NCI-H1436 treated with DMSO at 0.1 percent for 48 hours (cell line): ENCODE measurements around the gene TNFRSF25.
"Not testable (repeated sequence)": the region's sequence is repeated elsewhere in the genome, so short reads cannot be mapped to it uniquely, and the experiment has no call there.

Source experiments
- DNase-seq: peaks from one replicate; lab custom pipeline; 2025; lab: John Stamatoyannopoulos, UW

The TNFRSF25 gene

DNA sequence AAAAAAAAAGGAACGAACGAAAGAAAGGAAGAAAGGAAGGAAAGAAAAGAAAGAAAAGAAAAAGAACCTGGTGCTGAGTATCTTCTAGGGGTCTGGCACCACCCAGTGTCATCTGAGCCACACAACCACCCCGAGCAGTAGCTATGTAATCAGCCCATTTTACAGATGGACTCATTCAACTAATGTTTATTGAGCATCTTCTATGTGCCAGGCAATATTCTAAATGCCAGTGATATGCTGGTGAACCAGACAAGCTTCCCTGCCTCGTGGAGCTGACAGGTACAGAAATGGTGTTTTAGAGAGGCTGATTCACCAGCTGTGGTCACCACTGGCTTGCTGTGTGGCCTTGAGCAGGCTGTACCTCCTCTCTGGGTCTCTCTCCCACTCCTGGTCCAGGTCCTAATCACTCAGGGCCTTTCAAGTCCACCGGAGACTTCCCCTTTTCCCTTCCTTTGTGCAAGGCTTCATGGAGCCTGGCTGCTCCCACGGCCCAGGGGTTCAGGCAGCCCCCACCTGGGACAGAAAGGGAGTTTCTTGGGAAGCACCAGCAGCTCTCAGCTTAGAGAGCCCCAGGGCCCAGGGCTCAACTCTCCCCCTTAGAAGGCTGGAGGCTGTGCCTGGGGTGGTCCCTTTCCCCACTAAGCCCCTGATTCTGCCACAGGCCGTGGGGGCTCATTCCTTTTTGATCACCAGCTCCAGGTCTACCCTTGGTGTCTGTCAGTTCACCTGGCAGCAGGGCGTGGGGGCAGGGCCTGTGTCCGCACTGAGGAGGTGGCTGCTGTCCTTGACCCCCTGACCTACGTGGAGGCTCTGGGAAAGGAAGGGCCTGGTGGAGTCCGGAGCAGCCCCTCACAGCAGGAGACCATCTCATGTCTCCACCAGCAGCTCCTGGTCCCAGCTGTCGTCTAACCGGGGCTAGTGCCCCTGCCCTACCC lies 34.1 kb downstream of the TNFRSF25 start:
- not testable (repeated sequence) for DNase-seq

- not testable (repeated sequence) for DNase-seq
Measured at GRCh38 chr1:6429660-6430411, 36.1 kb downstream of the TNFRSF25 start.

DNA sequence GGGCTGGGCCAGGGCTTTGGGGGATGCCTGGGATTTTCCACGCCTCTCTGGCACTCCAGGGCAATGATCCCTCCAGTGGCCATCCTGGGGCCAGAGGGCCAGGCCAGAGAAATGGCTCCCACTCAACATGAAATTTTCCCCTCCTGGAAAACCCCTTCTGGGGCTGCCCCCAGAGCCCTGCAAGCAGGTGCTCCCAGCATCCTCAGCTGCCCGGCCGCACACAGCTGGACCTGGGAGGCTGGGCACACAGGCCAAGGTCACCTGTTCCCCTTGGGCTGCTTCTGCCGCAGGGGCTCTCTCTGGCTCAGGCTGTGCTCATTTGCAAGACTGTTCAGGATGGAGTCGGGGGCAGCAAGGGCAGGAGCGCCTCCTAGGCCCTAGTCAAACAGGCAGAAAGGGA lies 37.5 kb downstream of the TNFRSF25 start:
- DNase-seq, result not testable (repeated sequence)

GRCh38 chr1:6427441-6428390 lies 38.3 kb downstream of the TNFRSF25 start:
- DNase-seq, result no peak

- DNase-seq, result no peak
Measured at GRCh38 chr1:6426972-6427350, 39.0 kb downstream of the TNFRSF25 start.

- no peak for DNase-seq
Measured at GRCh38 chr1:6426277-6426971, 39.5 kb downstream of the TNFRSF25 start.

DNA sequence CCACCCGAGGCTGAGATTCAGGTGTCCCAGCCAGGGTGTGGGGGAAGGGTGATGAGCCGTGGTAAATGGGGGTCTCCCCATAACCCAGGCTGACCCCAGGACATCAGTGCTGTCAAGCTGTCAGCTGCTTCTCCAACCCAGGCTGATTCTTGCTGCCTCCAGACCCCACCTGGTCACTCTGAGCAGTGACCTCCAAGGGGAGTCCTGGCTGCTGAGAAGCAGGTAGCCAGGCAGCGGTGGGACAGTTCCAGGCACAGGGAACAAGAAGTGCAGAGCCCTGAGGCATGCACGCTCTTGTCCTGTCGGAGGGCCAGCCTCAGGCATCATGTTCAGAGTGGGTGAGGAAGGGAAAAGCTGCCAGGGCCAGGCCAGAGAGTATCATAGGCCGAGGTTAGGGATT lies 40.3 kb downstream of the TNFRSF25 start:
- DNase-seq, result no peak

DNA sequence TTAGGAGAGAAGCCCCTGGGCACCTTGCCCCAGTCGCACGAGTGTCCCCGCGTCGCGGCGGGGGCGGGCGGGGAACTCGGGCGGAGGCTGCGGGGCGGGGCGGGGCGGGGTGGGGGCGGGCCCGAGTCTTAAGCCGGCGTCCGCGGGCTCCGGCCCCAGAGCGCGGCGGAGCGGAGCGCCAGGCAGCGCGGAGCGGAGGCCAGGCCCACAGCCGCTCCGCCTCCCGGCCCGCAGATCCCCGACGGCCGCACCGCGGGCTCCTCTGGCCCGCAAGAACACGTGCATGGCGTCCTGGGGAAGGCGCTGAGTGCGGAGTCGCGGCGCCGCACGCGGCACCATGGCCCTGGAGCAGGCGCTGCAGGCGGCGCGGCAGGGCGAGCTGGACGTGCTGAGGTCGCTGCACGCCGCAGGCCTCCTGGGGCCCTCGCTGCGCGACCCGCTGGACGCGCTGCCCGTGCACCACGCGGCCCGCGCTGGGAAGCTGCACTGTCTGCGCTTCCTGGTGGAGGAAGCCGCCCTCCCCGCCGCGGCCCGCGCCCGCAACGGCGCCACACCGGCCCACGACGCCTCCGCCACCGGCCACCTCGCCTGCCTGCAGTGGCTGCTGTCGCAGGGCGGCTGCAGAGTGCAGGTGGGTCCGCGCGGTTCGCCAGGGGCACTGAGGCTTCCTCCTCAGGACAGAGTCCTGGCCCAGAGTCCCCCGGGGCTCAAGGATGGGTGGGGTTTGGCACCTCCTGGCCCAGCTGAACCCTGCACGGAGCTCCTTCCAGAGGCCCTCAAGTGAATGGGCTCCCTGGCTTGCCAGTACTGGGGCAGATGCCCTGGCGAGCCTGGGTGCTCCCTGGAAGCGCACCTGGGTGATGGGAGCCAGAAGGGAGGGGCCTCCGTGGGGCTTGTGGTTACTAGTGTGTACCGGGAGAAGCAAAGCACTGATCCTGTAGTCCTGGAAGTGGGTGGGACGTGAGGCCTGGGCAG lies 41.1 kb downstream of the TNFRSF25 start, which contains the start of gene ESPN:
Gene ESPN, plus strand, starts transcription at position 158 of the 975 bp plus-strand sequence. Its CDS starts 180 bp downstream, at position 338.
- no peak for DNase-seq

DNA sequence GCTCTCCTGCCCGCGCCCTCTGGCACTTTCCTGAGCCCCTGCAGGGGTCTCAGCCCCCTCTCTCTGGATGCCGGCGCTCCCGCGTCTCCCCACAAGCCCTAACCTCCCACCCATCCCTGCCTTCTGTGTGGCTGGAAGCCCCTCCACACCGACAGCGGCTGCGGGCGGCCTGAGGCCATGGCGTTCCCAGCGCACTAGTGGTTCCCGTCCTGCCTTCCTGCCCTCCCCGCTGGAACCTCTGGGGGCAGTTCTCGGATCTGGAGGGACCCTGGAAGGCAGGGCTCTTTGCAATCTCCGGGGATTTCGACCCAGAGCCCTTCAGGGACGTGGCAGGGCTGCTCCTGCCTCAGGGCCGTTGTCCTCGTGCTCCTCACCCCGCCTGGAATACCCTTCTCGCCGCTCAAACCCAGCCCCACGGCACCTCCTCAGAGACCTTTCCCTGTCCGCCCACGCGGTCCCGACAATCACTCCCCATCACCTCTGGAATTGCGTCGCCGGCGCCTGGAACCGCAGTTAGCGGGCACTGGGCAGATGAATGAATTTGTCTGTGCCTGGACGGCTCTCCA lies 41.9 kb downstream of the TNFRSF25 start:
- DNase-seq, result no peak

- DNase-seq, result no peak
Measured at GRCh38 chr1:6423321-6423999, 42.5 kb downstream of the TNFRSF25 start.

DNA sequence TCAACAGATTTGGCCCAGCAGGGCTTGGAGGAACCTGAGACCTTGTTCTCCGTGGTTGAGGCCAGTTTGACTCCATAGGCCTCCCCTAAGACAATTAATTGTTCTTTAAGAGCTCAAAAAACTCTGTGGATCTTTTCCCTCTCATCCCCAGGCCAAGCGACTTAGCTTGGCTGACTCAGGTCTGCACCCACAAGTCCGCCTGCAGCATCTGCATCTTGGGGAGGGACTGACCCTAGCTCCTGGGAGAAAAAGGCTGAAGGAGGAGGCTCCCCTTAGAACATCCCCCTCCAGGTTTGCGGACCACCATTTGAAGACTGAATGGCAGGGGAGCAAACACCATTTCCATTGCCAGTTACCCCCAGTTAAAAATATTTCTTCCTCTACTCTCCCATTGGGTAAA lies 44.7 kb downstream of the TNFRSF25 start:
- no peak for DNase-seq

GRCh38 chr1:6420454-6421042 lies 45.4 kb downstream of the TNFRSF25 start:
- DNase-seq, result no peak

- no peak for DNase-seq
Measured at GRCh38 chr1:6419804-6420453, 46.0 kb downstream of the TNFRSF25 start, which contains the start of gene HES2. TSS of gene HES2 (minus strand) at chr1:6419919. CDS start at chr1:6419820, 99 bp downstream.

- DNase-seq, result no peak
Measured at GRCh38 chr1:6419397-6419803, 46.6 kb downstream of the TNFRSF25 start.

DNA sequence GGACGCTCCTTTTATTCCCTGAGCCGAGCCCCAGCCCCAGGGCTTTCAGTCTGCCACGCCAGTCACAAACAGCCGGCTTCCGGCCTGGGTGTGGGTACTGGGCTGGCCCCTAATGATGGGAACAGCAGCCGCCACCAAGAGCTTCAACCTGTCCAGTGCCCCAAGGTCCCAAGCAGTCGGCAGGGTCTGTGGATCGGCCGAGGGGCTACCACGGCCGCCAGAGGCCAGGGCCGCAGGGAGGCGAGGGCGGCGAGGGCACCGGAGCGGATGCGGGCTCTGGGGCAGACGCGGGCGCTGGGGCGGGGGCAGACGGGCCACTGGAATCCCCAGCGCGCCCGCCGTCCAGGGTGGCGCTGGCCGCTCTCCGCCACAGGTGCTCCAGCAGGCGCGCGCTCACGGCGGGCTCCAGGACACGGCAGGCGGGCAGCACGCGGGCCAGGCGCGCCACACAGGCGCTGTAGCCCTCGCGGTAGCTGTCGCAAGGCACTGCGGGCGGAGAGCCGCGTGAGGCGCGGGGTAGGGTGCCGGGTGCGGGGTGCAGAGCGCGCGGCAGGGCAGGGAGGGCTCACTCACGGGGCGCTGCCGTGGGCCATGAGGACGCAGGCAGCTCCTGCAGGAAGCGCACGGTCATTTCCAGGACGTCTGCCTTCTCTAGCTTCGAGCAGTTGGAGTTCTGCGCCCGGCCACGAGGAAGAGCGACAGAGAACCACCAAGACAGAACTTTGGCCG lies 47.1 kb downstream of the TNFRSF25 start:
- DNase-seq, result no peak

DNA sequence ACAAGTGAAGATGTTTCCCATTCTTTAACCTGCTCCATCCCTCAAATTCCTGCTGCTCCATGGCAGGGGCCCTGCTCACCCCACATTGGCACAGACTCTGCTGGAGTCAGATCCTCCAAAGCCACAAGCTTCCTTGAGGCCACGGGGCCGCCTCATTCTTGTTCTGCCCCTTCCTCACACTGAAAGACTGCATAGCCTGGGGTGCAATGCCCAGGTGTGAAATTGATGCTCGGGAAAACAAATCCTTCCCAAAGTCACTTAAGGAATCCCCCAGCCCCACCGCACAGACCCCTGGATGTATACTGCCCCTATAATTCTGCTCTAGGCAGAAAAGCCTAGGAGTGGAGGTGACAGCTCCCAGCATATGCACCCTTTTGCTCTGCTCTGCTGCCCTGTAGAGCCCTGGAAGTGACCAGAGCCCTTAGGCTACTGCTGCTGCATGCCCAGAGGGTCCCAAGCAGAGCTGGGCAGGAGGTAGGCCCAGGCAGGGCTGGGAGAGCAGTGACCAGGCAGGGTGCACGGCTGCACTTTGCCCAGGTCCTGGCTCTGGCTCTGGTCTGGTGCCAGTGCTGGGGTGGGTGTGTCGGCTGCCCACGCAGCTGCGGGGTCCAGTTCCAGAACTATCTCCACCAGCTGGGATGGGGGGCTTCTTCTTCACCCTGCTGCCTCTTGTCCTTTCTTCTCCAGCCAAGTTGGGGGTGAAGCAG lies 47.9 kb downstream of the TNFRSF25 start:
- DNase-seq, result no peak

DNA sequence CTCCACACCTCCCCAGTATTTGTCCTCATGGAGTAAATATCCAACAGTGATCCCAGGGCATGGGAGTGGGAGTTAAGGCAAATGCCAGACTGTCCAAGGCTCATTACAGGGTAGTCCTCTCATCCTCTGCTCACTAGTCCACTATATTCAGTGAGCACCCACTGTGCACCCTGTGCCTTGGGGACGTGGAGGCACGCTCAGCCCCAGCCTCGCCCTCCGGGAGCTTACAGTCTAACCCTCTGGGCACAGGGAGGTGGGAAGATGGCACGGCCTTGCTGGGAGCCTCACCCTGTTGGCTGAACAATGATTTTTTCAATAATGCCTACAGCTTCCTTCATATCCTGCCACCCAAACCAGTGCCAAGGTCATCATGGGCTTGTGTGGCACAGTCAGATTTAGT lies 49.1 kb downstream of the TNFRSF25 start:
- DNase-seq, result no peak
